ENCODE data around the gene USP49.

The USP49 gene

DNA sequence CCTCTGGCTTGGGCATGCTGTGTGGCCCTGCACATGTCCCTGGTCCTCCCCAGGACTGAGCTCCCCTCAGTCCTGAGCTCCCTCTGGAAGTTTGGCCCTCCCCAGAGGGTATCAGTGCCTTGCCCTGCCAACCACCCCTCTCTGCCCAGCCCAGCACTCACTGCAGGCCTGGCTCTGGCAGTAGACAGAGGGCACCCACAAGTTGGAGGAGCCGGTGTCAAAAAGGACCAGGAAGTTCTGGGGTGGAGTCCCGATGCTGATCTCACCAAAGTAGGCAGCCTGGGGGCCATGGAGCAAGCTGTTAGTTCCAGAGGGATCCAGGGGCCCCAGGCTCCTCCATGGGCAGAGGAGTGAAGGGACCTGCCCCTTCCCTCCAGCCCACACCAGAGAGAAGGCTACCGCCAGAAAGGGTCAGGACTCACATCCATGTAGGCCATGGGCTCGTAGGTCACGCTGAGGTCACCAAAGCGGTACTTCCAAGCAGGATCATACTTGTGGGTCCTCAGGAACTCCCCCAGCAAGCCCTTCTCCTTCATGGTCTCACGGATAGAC is 150.9 kb downstream of the USP49 start:
- TF ChIP-seq, protein P1, sequence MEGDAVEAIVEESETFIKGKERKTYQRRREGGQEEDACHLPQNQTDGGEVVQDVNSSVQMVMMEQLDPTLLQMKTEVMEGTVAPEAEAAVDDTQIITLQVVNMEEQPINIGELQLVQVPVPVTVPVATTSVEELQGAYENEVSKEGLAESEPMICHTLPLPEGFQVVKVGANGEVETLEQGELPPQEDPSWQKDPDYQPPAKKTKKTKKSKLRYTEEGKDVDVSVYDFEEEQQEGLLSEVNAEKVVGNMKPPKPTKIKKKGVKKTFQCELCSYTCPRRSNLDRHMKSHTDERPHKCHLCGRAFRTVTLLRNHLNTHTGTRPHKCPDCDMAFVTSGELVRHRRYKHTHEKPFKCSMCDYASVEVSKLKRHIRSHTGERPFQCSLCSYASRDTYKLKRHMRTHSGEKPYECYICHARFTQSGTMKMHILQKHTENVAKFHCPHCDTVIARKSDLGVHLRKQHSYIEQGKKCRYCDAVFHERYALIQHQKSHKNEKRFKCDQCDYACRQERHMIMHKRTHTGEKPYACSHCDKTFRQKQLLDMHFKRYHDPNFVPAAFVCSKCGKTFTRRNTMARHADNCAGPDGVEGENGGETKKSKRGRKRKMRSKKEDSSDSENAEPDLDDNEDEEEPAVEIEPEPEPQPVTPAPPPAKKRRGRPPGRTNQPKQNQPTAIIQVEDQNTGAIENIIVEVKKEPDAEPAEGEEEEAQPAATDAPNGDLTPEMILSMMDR (conservative IDR thresholded peaks at IDR 0.05; ENCODE audit: low read length): no peak
- no peak overlapping the region for H3K4me3 ChIP-seq (ENCODE audit: low read length)
- DNase-seq (ENCODE audit: low read depth): no peak

DNA sequence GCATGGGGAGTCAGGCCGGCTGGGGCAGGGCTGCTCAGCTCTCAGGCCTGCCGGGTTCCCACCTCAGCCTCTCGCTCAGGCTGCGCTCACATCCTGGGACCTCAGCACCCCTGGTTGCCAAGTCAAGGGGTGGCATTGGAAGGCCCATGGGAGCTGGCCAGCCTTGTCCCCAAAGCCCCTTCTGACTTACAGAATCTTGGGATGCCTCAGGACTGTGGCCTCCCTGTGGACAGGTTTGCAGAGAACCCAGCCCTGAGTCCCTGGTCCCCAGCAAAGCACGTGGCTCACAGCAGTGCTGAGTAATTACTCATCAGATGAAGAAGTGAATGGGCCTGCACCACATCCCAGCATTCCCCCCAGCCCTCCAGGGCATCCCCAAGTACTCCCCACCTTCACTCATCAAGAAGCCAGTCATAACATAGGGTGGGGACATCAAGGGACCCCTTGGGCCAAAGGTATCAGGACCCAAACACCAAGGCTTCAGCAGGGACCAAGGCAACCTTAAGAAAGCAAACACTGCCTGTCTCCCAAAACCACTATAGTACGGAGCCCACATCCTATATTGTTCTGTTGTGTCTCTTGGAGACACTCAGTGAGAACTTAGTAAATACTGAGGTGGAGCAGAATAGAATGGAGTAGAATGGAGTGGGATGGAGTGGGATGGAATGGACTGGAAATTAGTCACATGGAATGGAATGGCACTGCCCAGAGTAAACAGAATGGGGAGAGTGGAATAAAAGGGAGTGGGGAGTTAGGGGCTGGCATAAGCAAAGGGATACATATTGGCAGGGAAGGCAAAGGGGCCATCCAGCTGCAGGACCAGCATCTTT is 151.6 kb downstream of the USP49 start:
- DNase-seq (ENCODE audit: low read depth): no peak

DNA sequence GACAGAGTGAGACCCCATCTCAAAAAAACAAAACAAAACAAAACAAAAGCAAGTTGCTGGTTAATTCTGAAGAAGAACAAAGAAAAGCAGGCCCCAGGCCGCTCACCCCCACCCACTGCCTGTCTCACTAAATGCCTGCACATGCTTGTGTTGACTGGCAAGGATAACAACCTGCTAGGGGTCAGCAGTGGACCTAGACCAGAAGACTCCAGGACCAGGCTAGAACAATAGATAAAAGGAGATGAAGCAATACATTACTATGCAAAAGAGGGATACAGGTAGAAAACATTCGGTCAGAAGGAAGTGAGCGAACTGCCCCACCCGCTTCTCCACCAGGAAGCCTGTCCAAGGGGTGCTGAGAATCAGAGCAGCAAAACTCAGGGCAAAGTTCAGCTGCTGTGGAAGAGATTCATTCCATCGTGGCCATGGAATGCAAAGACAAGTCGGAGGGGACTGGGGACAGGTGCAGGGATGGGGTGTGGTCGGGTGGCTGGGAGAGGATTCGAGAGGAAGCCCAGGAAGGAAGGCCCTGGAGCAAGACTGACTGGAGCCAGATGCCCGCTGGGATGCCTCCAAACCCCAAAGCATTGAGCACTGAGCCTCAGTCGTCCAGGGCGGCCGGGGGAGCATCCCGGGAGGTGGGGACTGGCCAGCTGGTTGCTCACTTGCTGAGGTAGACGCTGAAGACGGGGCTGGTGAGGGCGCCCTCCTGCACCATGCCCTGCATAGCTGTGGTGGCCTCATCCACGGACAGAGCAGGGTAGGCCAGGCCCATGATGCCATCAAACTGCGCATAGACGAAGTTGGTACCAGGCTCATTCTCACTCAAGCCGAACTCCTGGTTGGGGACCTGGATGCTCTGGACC is 153.3 kb downstream of the USP49 start:
- TF ChIP-seq, protein P1 (conservative IDR thresholded peaks at IDR 0.05; ENCODE audit: low read length): no peak
- DNase-seq (ENCODE audit: low read depth): no peak
- H3K4me3 ChIP-seq (ENCODE audit: low read length): no peak overlapping the region

More for the DNA sequence above, 151.6 kb downstream of the USP49 start:
- H3K4me3 ChIP-seq (ENCODE audit: low read length): no peak overlapping the region
- TF ChIP-seq, protein P1 (conservative IDR thresholded peaks at IDR 0.05; ENCODE audit: low read length): no peak

DNA sequence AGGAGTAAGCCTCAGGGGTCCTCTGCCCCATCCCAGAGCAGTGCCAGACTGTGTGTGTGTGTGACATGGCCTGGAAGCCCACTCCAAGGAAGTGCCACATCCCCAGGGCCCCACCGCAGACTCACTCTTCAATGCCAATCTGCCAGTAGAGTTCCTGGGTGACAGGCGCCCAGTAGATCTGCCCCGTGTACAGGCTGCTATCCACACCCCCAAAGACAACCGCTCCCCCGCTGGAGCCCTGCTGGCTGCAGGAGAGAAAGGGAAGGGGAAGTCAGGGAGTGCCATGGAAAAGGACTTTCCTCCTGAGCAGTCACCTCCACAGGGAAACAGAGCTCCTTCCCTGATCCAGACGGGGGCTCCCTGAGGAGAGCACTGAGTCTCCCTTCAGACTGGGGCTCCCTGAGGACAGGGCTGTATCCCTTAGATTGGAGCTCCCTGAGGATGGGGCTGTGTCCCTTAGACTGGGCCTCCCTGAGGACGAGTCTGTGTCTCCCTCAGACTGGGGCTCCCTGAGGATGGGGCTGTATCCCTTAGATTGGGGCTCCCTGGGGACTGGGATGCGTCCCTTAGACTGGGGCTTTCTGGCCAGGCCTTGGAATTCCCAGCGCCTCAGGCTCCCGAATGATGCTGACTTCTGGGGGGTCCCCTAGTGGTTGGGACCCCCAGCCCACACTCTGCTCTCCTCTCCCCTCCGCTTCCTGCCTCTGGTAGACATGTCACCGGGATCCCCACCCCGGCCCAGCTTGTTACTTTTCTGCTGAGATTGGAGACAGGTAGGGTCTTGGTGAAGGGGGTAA is 154.6 kb downstream of the USP49 start:
- H3K4me3 ChIP-seq (ENCODE audit: low read length): no peak overlapping the region
- DNase-seq (ENCODE audit: low read depth): no peak
- TF ChIP-seq, protein P1 (conservative IDR thresholded peaks at IDR 0.05; ENCODE audit: low read length): no peak

Data from AG10803 (cell line).